ENCODE data around the gene MSH3.

GRCh38 chr5:80629281-80629680 is 25.2 kb upstream of the MSH3 start:
- no peak for TF ChIP-seq GATA2 (IDR thresholded peaks at IDR 0.05; ENCODE audit: low read depth, low read length)
- no peak for TF ChIP-seq GATA3 (IDR thresholded peaks at IDR 0.05; ENCODE audit: low read depth, low read length)
